Retinal pigment epithelial cell (primary cell): Measurements from ENCODE around the gene ENO2.
"Not testable (repeated sequence)": the region's sequence is repeated elsewhere in the genome, so short reads cannot be mapped to it uniquely, and the experiment has no call there.

Experiments used
- DNase-seq: peaks from one replicate; pipeline ENCODE4 v3.0.0-alpha.2; 2010; ENCODE audit warnings: low read depth
- H3K4me3 ChIP-seq: 2 replicates; pipeline ENCODE4 v1.5.1; 2011; ENCODE audit warnings: mild to moderate bottlenecking, low read length, control low read depth, moderate library complexity
- TF ChIP-seq, protein P1 (sequence below): conservative IDR thresholded peaks from 2 replicates; pipeline ENCODE4 v1.5.1; 2011; ENCODE audit warnings: low read depth, low read length, control low read depth, inconsistent platforms

ENO2 gene

GRCh38 chr12:6883252-6883651 is 31.1 kb upstream of the ENO2 start:
- no peak for DNase-seq
- TF ChIP-seq, protein P1, sequence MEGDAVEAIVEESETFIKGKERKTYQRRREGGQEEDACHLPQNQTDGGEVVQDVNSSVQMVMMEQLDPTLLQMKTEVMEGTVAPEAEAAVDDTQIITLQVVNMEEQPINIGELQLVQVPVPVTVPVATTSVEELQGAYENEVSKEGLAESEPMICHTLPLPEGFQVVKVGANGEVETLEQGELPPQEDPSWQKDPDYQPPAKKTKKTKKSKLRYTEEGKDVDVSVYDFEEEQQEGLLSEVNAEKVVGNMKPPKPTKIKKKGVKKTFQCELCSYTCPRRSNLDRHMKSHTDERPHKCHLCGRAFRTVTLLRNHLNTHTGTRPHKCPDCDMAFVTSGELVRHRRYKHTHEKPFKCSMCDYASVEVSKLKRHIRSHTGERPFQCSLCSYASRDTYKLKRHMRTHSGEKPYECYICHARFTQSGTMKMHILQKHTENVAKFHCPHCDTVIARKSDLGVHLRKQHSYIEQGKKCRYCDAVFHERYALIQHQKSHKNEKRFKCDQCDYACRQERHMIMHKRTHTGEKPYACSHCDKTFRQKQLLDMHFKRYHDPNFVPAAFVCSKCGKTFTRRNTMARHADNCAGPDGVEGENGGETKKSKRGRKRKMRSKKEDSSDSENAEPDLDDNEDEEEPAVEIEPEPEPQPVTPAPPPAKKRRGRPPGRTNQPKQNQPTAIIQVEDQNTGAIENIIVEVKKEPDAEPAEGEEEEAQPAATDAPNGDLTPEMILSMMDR: no peak
- no peak overlapping the region for H3K4me3 ChIP-seq

- H3K4me3 ChIP-seq: no peak overlapping the region
- DNase-seq: no peak
- TF ChIP-seq, protein P1: no peak
Observed at GRCh38 chr12:6883683-6884082, 30.7 kb upstream of the ENO2 start.

DNA sequence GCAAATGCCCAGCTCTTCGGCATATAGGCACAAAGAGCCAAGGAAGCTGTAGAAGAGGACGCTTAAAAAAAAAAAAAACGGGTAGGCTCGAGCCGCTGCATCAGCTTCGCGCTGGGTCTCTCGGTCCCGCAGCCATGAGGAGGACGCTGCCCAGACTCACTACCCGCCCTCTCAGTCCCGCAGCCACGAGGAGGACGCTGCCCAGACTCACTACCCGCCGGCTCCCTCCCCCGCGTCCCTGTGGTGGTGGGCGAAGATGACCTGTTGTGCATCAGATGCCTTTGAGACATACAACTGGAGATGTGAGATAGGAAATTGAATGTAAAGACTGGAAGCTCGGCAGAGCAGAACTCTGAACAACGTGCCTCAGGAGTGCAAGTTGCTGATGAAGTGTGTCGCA is 29.8 kb upstream of the ENO2 start:
- H3K4me3 ChIP-seq: no peak overlapping the region
- TF ChIP-seq, protein P1: no peak
- DNase-seq: no peak

DNA sequence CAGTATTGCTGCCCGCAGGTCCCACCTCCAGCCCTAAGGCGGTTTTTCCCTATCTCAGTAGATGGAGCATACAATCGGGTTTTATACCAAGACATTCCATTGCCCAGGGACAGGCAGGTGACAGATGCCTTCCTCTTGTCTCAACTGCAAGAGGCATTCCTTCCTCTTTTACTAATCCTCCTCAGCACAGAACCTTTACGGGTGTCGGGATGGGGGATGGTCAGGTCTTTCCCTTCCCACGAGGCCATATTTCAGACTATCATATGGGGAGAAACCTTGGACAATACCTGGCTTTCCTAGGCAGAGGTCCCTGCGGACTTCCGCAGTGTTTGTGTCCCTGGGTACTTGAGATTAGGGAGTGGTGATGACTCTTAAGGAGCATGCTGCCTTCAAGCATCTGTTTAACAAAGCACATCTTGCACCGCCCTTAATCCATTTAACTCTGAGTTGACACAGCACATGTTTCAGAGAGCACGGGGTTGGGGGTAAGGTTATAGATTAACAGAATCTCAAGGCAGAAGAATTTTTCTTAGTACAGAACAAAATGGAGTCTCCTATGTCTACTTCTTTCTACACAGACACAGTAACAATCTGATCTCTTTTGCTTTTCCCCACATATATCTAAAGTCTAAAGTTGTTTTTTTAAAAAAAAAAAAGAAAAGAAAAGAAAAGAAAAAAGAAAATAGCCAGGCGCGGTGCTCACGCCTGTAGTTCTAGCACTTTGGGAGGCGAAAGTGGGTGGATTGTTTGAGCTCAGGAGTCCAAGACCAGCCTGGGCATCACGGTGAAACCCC is 28.0 kb upstream of the ENO2 start:
- not testable (repeated sequence) for DNase-seq

DNA sequence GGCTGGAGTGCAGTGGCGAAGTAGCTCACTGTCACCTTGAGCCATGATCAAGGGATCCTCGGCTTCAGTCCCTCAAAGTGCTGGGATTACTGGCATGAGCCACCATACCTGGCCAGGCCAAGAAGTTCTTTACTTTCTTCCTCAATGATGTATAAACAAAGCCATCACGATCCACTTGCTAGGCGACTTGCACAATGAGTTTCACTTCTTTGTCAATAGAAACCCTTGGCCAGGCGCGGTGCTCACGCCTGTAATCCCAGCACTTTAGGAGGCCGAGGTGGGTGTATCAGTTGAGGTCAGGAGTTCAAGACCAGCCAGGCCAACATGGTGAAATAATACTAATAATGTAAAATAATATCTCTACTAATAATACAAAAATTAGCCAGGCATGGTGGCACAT is 26.9 kb upstream of the ENO2 start:
- TF ChIP-seq, protein P1: no peak
- no peak overlapping the region for H3K4me3 ChIP-seq
- DNase-seq: no peak

More for the DNA sequence above, 28.0 kb upstream of the ENO2 start:
- H3K4me3 ChIP-seq: not testable (repeated sequence)

DNA sequence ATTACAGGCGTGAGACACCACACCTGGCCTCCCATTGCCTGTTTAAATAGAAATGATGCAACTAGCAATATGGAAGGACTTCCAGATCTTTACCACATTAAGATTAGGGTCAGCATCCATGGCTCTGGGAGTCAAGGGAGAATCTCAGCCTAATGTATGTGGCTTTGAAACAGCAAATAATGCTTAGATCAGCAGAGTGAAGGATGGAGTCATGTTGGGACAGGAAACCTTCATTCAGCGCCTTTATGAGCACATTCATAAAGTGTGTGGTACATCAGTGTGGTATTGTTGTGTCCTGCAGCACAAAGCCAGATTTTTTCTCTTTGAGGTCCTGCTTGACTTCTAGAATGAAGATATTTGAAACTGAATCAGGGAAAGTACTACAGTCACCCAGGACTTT is 26.0 kb upstream of the ENO2 start:
- TF ChIP-seq, protein P1: no peak
- H3K4me3 ChIP-seq: no peak overlapping the region
- no peak for DNase-seq

GRCh38 chr12:6888794-6889193 is 25.6 kb upstream of the ENO2 start:
- DNase-seq, H3K4me3 ChIP-seq: not testable (repeated sequence)

DNA sequence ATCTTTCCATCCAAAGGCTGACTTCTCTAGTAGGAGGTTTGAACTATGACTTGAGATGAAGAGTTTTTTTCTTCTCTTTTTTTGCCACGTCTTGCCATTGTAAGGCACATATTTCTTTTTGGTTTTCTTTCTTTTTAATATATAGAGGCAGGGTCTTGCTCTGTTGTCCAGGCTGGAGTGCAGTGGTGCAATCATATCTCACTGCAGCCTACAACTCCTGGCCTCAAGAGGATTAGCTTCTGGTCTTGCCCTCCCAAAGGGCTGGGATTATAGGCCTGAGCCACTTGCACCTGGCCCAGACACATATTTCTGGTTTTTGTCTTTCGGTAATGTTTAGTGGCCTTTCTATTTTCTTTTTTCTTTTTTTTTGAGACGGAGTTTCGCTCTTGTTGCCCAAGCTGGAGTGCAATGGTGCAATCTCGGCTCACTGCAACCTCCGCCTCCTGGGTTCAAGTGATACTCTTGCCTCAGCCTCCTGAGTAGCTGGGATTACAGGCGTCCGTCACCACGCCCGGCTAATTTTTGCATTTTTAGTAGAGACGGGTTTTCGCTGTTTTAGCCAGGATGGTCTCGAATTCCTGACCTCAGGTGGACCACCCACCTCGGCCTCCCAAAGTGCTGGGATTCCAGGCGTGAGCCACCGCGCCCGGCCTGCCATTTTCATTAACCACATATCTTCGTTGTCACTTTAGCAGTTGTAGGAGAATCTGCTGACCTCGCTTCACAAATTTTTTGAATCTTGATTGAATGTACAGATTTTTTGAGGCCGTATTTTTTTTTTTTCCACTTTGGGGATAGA is 24.4 kb upstream of the ENO2 start:
- DNase-seq, H3K4me3 ChIP-seq: not testable (repeated sequence)
